WTC11 (cell line): ENCODE measurements around the gene NSUN4. TPM values are rescaled to one million over a fixed set of nuclear protein-coding genes. Genes with fewer than 3 reads are reported as not detected.
"Not testable (repeated sequence)": the region's sequence is repeated elsewhere in the genome, so short reads cannot be mapped to it uniquely, and the experiment has no call there.

Experiments used
- ATAC-seq: fragments of 200-7000 bp; cut with Tn5 transposase; 2 replicates; pipeline ENCODE4 v1.10.0; 2021; ENCODE audit warnings: mild to moderate bottlenecking, moderate library complexity
- CTCF ChIA-PET: fragments of 300-600 bp; sonication (Branson Sonifier 250); formaldehyde crosslinking; loops from one replicate; lab custom pipeline; 2021; ENCODE audit warnings: antibody characterized with exemption; lab: Charles Lee
- POLR2A ChIA-PET: fragments of 350-600 bp; sonication (Branson Sonifier 250); formaldehyde crosslinking; loops from one replicate; lab custom pipeline; 2021; ENCODE audit warnings: antibody characterized with exemption; lab: Charles Lee
- DNase-seq: peaks from one replicate; pipeline ENCODE4 v3.0.0; 2021; ENCODE audit warnings: low spot score
- H3K27ac Mint-ChIP-seq: 2 replicates; pipeline ENCODE4 v1.8.0; 2021; ENCODE audit warnings: mixed read lengths
- H3K27me3 Mint-ChIP-seq: 2 replicates; pipeline ENCODE4 v1.8.0; 2021; ENCODE audit warnings: low read depth, mild to moderate bottlenecking, moderate library complexity, mixed read lengths
- H3K36me3 Mint-ChIP-seq: 2 replicates; pipeline ENCODE4 v1.8.0; 2021; ENCODE audit warnings: mixed read lengths
- H3K4me1 Mint-ChIP-seq: 2 replicates; pipeline ENCODE4 v1.8.0; 2022; ENCODE audit warnings: mixed read lengths
- H3K4me3 Mint-ChIP-seq: 2 replicates; pipeline ENCODE4 v1.8.0; 2021; ENCODE audit warnings: mild to moderate bottlenecking, moderate library complexity, mixed read lengths
- H3K9me3 Mint-ChIP-seq: 2 replicates; pipeline ENCODE4 v1.8.0; 2021; ENCODE audit warnings: mixed read lengths
- CREB1 ChIP-seq: sonication (generic); formaldehyde crosslinking; IDR thresholded peaks from 2 replicates; pipeline ENCODE4 v1.8.0; 2023; ENCODE audit warnings: mild to moderate bottlenecking, missing genetic modification reagents
- E2F5 ChIP-seq: sonication (generic); formaldehyde crosslinking; IDR thresholded peaks from 2 replicates; pipeline ENCODE4 v1.8.1; 2022; ENCODE audit warnings: mild to moderate bottlenecking, moderate library complexity, missing genetic modification reagents
- EMX1 ChIP-seq: fragments of 250-450 bp; sonication (Bioruptor Pico); IDR thresholded peaks from 2 replicates; pipeline ENCODE4 v1.8.0; 2021; ENCODE audit warnings: mild to moderate bottlenecking
- FOXP1 ChIP-seq: sonication (generic); formaldehyde crosslinking; IDR thresholded peaks from 2 replicates; pipeline ENCODE4 v1.8.0; 2022; ENCODE audit warnings: missing genetic modification reagents, mild to moderate bottlenecking, moderate library complexity, borderline replicate concordance
- GABPB1 ChIP-seq: sonication (generic); formaldehyde crosslinking; IDR thresholded peaks from 2 replicates; pipeline ENCODE4 v1.8.1; 2023; ENCODE audit warnings: mild to moderate bottlenecking, missing genetic modification reagents
- GRHL2 ChIP-seq: fragments of 250-450 bp; sonication (Bioruptor Pico); IDR thresholded peaks from 2 replicates; pipeline ENCODE4 v1.8.0; 2022; ENCODE audit warnings: mild to moderate bottlenecking, moderate library complexity; ENCODE audit not compliant: insufficient replicate concordance, severe bottlenecking
- NFE2L1 ChIP-seq: sonication (generic); formaldehyde crosslinking; IDR thresholded peaks from 2 replicates; pipeline ENCODE4 v1.8.1; 2023; ENCODE audit warnings: missing genetic modification reagents
- USF2 ChIP-seq: sonication (generic); formaldehyde crosslinking; IDR thresholded peaks from 2 replicates; pipeline ENCODE4 v1.8.1; 2023; ENCODE audit warnings: mild to moderate bottlenecking, missing genetic modification reagents, moderate library complexity
- ZNF396 ChIP-seq: fragments of 250-450 bp; sonication (Bioruptor Pico); IDR thresholded peaks from 2 replicates; pipeline ENCODE4 v1.8.0; 2021; ENCODE audit warnings: mild to moderate bottlenecking, moderate library complexity, borderline replicate concordance
- ZNF512 ChIP-seq: sonication (generic); formaldehyde crosslinking; IDR thresholded peaks from 2 replicates; pipeline ENCODE4 v1.8.1; 2022; ENCODE audit warnings: missing genetic modification reagents, borderline replicate concordance
- total RNA-seq: library from RNA; stranded (reverse); gene quantifications from 3 replicates; pipeline ENCODE4 v1.2.3, GENCODE V29; 2021
- TF ChIP-seq, protein P1 (sequence below): sonication (generic); formaldehyde crosslinking; IDR thresholded peaks from 2 replicates; pipeline ENCODE4 v1.8.0; 2022; ENCODE audit warnings: mild to moderate bottlenecking, missing genetic modification reagents
- TF ChIP-seq, protein P2 (sequence below): sonication (generic); formaldehyde crosslinking; IDR thresholded peaks from 2 replicates; pipeline ENCODE4 v1.8.1; 2023; ENCODE audit warnings: mild to moderate bottlenecking, moderate library complexity, missing genetic modification reagents
- TF ChIP-seq, protein P3 (sequence below): sonication (generic); formaldehyde crosslinking; IDR thresholded peaks from 2 replicates; pipeline ENCODE4 v1.8.0; 2022; ENCODE audit warnings: missing genetic modification reagents
- TF ChIP-seq, protein P4 (sequence below): sonication (generic); formaldehyde crosslinking; IDR thresholded peaks from 2 replicates; pipeline ENCODE4 v1.8.1; 2023; ENCODE audit warnings: mild to moderate bottlenecking, missing genetic modification reagents
- TF ChIP-seq, protein P5 (sequence below): fragments of 250-450 bp; sonication (Bioruptor Pico); conservative IDR thresholded peaks from 2 replicates; pipeline ENCODE4 v1.9.0; 2021; ENCODE audit warnings: mild to moderate bottlenecking

NSUN4 gene
- total RNA-seq, 1 experiment from 2014 or later: 22.6 TPM

DNA sequence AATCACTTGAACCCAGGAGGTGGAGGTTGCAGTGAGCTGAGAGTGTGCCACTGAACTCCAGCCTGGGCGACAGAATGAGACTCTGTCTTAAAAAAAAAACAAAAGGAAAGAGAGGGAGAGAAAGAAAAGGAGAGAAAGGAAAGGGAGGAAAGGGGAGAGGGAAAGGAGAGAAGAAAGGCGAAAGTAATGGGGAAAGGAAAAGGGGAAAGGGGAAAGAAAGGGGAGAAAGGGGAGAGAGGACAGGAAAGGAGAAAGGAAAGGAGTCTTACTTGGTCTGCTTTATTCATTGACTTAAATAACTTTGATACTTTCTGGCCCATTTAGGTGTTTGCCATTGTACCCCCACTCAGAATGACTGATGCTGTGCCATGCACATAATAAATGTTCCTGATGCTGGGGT is 11.8 kb downstream of the NSUN4 start (continued):
- no peak for TF ChIP-seq ZNF512 (CRISPR knock-in tag)

- H3K36me3 Mint-ChIP-seq: peaks cover 48% of the 10 kb centered on the region
- POLR2A ChIA-PET, H3K4me3 Mint-ChIP-seq, CTCF ChIA-PET, DNase-seq, H3K9me3 Mint-ChIP-seq, H3K4me1 Mint-ChIP-seq, H3K27me3 Mint-ChIP-seq, ATAC-seq, H3K27ac Mint-ChIP-seq: not testable (repeated sequence)
Observed at GRCh38 chr1:46355920-46356319, 15.3 kb downstream of the NSUN4 start.

DNA sequence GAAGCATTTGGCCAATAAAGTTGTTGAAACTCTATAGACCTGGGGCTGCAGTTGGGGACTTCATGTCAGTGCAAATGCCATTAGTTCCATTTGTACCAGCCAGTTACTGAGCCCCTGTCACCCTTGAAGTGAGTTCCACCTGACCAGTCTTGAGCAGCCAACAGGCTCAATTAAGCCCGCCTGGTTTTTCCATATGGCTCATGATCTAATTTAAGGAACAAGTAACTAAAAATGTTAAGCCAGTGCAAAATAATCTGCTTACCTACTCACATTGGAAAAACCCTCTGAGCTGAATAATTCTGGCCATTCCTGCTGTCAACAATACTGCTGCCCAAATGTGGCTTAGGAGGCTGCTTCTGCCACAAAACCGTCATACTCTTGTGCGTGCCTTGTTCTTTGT is 21.6 kb downstream of the NSUN4 start:
- POLR2A ChIA-PET: no interaction called here
- Mint-ChIP-seq H3K36me3 (peaks cover 42% of the 10 kb centered on the region), H3K27me3 (no peaks in the 10 kb centered on the region), H3K4me1 (no peaks in the 10 kb centered on the region), H3K4me3 (no peak overlapping the region), H3K27ac (no peak overlapping the region), H3K9me3 (no peaks in the 10 kb centered on the region)
- ATAC-seq: no peak
- CTCF ChIA-PET: interaction anchor here (1.1 kb wide), 1 partner anchor 29 kb away, joined by 4 read pairs; no protein-coding TSS in a partner anchor
- DNase-seq: no peak
- no peak for TF ChIP-seq NFE2L1 (CRISPR knock-in tag)
- TF ChIP-seq E2F5: no peak
- TF ChIP-seq GABPB1 (CRISPR knock-in tag): no peak
- no peak for TF ChIP-seq USF2
- TF ChIP-seq, protein P1, sequence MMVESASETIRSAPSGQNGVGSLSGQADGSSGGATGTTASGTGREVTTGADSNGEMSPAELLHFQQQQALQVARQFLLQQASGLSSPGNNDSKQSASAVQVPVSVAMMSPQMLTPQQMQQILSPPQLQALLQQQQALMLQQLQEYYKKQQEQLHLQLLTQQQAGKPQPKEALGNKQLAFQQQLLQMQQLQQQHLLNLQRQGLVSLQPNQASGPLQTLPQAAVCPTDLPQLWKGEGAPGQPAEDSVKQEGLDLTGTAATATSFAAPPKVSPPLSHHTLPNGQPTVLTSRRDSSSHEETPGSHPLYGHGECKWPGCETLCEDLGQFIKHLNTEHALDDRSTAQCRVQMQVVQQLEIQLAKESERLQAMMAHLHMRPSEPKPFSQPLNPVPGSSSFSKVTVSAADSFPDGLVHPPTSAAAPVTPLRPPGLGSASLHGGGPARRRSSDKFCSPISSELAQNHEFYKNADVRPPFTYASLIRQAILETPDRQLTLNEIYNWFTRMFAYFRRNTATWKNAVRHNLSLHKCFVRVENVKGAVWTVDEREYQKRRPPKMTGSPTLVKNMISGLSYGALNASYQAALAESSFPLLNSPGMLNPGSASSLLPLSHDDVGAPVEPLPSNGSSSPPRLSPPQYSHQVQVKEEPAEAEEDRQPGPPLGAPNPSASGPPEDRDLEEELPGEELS (CRISPR knock-in tag): no peak
- TF ChIP-seq ZNF396: no peak
- TF ChIP-seq, protein P2, sequence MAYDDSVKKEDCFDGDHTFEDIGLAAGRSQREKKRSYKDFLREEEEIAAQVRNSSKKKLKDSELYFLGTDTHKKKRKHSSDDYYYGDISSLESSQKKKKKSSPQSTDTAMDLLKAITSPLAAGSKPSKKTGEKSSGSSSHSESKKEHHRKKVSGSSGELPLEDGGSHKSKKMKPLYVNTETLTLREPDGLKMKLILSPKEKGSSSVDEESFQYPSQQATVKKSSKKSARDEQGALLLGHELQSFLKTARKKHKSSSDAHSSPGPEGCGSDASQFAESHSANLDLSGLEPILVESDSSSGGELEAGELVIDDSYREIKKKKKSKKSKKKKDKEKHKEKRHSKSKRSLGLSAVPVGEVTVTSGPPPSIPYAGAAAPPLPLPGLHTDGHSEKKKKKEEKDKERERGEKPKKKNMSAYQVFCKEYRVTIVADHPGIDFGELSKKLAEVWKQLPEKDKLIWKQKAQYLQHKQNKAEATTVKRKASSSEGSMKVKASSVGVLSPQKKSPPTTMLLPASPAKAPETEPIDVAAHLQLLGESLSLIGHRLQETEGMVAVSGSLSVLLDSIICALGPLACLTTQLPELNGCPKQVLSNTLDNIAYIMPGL (CRISPR knock-in tag): no peak
- TF ChIP-seq GRHL2 (CRISPR knock-in tag): no peak
- no peak for TF ChIP-seq CREB1 (CRISPR knock-in tag)
- no peak for TF ChIP-seq ZNF512 (CRISPR knock-in tag)
- TF ChIP-seq, protein P3, sequence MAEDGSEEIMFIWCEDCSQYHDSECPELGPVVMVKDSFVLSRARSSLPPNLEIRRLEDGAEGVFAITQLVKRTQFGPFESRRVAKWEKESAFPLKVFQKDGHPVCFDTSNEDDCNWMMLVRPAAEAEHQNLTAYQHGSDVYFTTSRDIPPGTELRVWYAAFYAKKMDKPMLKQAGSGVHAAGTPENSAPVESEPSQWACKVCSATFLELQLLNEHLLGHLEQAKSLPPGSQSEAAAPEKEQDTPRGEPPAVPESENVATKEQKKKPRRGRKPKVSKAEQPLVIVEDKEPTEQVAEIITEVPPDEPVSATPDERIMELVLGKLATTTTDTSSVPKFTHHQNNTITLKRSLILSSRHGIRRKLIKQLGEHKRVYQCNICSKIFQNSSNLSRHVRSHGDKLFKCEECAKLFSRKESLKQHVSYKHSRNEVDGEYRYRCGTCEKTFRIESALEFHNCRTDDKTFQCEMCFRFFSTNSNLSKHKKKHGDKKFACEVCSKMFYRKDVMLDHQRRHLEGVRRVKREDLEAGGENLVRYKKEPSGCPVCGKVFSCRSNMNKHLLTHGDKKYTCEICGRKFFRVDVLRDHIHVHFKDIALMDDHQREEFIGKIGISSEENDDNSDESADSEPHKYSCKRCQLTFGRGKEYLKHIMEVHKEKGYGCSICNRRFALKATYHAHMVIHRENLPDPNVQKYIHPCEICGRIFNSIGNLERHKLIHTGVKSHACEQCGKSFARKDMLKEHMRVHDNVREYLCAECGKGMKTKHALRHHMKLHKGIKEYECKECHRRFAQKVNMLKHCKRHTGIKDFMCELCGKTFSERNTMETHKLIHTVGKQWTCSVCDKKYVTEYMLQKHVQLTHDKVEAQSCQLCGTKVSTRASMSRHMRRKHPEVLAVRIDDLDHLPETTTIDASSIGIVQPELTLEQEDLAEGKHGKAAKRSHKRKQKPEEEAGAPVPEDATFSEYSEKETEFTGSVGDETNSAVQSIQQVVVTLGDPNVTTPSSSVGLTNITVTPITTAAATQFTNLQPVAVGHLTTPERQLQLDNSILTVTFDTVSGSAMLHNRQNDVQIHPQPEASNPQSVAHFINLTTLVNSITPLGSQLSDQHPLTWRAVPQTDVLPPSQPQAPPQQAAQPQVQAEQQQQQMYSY (CRISPR knock-in tag): no peak
- TF ChIP-seq, protein P4, sequence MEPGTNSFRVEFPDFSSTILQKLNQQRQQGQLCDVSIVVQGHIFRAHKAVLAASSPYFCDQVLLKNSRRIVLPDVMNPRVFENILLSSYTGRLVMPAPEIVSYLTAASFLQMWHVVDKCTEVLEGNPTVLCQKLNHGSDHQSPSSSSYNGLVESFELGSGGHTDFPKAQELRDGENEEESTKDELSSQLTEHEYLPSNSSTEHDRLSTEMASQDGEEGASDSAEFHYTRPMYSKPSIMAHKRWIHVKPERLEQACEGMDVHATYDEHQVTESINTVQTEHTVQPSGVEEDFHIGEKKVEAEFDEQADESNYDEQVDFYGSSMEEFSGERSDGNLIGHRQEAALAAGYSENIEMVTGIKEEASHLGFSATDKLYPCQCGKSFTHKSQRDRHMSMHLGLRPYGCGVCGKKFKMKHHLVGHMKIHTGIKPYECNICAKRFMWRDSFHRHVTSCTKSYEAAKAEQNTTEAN (CRISPR knock-in tag): no peak
- no peak for TF ChIP-seq EMX1 (CRISPR knock-in tag)
- TF ChIP-seq FOXP1 (CRISPR knock-in tag): no peak
- TF ChIP-seq, protein P5, sequence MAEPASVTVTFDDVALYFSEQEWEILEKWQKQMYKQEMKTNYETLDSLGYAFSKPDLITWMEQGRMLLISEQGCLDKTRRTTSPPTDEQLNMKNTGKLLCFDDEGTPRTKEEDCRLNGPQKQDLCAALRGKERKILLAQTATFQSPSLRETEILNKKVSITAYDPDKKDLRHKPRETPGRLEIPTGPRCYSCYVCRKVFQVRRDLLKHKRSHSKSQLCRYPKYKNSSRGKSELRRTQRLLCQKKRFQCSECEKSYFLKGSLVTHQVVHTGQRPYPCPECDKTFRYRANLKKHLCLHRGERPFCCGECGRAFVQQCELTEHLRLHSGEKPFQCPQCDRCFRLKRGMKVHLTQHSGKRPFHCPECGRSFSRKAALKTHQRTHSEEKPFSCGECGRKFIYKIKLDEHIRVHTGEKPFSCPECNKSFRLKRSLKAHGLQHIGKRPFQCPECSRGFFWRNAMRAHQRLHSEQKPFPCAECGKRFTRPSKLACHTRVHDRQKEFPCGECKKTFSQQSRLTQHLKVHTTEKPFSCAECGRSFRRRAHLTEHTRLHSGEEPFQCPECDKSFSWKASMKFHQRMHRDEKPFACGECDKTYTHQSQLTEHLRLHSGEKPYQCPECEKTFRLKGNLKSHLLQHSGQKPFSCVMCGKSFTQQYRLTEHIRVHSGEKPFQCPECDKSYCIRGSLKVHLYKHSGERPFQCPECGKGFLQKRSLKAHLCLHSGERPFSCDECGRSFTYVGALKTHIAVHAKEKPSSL (CRISPR knock-in tag): no peak
